Measurements from ENCODE around the gene PRKCI.
"Not testable (repeated sequence)": the region's sequence is repeated elsewhere in the genome, so short reads cannot be mapped to it uniquely, and the experiment has no call there.

DNA sequence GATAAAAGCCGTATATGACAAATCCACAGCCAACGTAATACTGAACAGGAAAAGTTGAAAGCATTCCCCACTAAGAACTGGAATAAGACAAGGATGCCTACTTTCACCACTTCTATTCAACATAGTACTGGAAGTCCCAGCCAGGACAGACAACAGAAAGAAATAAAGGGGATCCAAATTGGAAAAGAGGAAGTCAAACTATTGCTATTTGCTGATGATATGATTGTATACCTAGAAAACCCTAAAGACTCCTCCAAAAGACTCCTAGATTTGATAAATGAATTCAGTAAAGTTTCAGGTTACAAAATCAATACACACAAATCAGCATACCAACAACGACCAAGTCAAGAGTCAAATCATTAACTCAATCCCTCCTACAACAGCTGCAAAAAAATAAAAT is 26.5 kb upstream of the PRKCI start:
- TF ChIP-seq CTCF, POLR2A, POLR2AphosphoS5, EP300 (IDR thresholded peaks at IDR 0.05): not testable (repeated sequence)

Data from suprapubic skin (tissue), 4 donors.